HepG2 (cell line): ENCODE data around the gene GDE1.

Source experiments
- EED ChIP-seq: sonication (generic); formaldehyde crosslinking; IDR thresholded peaks from 2 replicates; pipeline ENCODE4 v1.5.0; 2020; ENCODE audit warnings: mild to moderate bottlenecking, missing genetic modification reagents
- KLF15 ChIP-seq: sonication (generic); formaldehyde crosslinking; IDR thresholded peaks from 2 replicates; pipeline ENCODE4 v1.8.1; 2023; ENCODE audit warnings: borderline replicate concordance, mild to moderate bottlenecking, inconsistent platforms, missing genetic modification reagents, mixed read lengths
- NBN ChIP-seq: fragments of 450-650 bp; conservative IDR thresholded peaks from 2 replicates; pipeline ENCODE4 v1.6.1; 2017
- NFE2L1 ChIP-seq: sonication (generic); formaldehyde crosslinking; IDR thresholded peaks from 2 replicates; pipeline ENCODE4 v1.4.0; 2020; ENCODE audit warnings: missing genetic modification reagents, mild to moderate bottlenecking, borderline replicate concordance
- SMC3 ChIP-seq: IDR thresholded peaks from 2 replicates; pipeline ENCODE4 v1.6.1; 2011; ENCODE audit warnings: low read length, improper control_type of control experiment
- YY1 ChIP-seq: IDR thresholded peaks from 2 replicates; pipeline ENCODE4 v1.6.1; 2011; ENCODE audit warnings: low read length, low read depth, moderate library complexity, mild to moderate bottlenecking; ENCODE audit not compliant: insufficient read depth, insufficient replicate concordance
- ZBTB7A ChIP-seq: sonication (generic); formaldehyde crosslinking; IDR thresholded peaks from 2 replicates; pipeline ENCODE4 v1.8.0; 2022; ENCODE audit warnings: mild to moderate bottlenecking, missing genetic modification reagents
- ZNF207 ChIP-seq: fragments of 450-650 bp; IDR thresholded peaks from 2 replicates; pipeline ENCODE4 v1.6.1; 2016; ENCODE audit warnings: antibody characterized with exemption, borderline replicate concordance
- ZNF780A ChIP-seq: sonication (generic); formaldehyde crosslinking; IDR thresholded peaks from 2 replicates; pipeline ENCODE4 v1.8.0; 2022; ENCODE audit warnings: mild to moderate bottlenecking, missing genetic modification reagents, moderate library complexity
- TF ChIP-seq, protein P1 (sequence below), 2 experiments: sonication (generic) in 1 of 2; formaldehyde crosslinking in 1 of 2; IDR thresholded peaks; 2 replicates each; pipeline versions ENCODE4 v1.5.1 to v1.6.1; 2011 to 2020; ENCODE audit warnings: borderline replicate concordance in 1 of 2, low read depth in 1 of 2, low read length in 1 of 2, mild to moderate bottlenecking in 1 of 2, missing genetic modification reagents in 1 of 2, moderate library complexity in 1 of 2
- TF ChIP-seq, protein P2 (sequence below): sonication (generic); formaldehyde crosslinking; conservative IDR thresholded peaks from 2 replicates; pipeline ENCODE4 v1.8.0; 2022; ENCODE audit warnings: mild to moderate bottlenecking, moderate library complexity, missing genetic modification reagents

DNA sequence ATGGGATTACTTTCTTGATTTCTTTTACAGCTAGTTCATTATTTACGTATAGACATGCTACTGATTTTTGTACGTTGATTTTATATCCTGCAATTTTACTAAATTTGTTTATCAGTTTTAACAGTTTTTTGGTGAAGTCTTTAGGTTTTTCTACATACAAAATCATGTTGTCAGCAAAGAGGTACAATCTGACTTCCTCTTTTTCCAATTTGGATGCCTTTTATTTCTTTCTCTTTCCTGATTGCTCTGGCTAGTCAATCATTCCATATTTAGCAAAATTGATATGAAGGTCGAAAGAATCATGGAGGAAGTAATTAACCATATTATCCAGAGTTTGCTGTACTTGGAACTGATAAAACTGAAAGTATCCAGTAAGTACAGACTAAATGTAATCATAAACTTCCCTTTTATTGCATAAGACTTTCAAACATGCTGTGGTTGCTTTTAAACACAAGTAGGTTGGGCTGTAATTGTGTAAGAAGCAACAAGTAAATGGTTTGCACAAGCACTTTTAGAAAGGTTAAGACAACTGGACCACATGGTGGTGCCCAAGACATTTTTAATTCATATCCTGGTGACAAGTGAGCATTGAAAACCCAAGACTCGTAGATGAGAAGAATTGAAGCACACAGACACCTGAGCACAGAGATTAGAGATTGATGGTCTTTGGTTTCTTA is 8.4 kb downstream of the GDE1 start:
- TF ChIP-seq ZBTB7A (CRISPR knock-in tag) (no peak), KLF15 (CRISPR knock-in tag) (no peak), ZNF207 (no peak), EED (CRISPR knock-in tag) (no peak), SMC3 (no peak), ZNF780A (CRISPR knock-in tag) (no peak), NFE2L1 (CRISPR knock-in tag) (no peak), NBN (no peak), YY1 (no peak)
- TF ChIP-seq, protein P1, sequence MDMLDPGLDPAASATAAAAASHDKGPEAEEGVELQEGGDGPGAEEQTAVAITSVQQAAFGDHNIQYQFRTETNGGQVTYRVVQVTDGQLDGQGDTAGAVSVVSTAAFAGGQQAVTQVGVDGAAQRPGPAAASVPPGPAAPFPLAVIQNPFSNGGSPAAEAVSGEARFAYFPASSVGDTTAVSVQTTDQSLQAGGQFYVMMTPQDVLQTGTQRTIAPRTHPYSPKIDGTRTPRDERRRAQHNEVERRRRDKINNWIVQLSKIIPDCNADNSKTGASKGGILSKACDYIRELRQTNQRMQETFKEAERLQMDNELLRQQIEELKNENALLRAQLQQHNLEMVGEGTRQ (IDR thresholded peaks at IDR 0.05; ENCODE audit: low read depth, low read length) = no peak
- TF ChIP-seq, protein P1 (CRISPR knock-in tag; IDR thresholded peaks at IDR 0.05; ENCODE audit: borderline replicate concordance) = no peak
- TF ChIP-seq, protein P2, sequence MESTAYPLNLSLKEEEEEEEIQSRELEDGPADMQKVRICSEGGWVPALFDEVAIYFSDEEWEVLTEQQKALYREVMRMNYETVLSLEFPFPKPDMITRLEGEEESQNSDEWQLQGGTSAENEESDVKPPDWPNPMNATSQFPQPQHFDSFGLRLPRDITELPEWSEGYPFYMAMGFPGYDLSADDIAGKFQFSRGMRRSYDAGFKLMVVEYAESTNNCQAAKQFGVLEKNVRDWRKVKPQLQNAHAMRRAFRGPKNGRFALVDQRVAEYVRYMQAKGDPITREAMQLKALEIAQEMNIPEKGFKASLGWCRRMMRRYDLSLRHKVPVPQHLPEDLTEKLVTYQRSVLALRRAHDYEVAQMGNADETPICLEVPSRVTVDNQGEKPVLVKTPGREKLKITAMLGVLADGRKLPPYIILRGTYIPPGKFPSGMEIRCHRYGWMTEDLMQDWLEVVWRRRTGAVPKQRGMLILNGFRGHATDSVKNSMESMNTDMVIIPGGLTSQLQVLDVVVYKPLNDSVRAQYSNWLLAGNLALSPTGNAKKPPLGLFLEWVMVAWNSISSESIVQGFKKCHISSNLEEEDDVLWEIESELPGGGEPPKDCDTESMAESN = no peak
